ENCODE measurements around the gene CDH24.
A peak's percentile ranks its signal among the peaks of the same experiment; 100 is the strongest.

The CDH24 gene

DNA sequence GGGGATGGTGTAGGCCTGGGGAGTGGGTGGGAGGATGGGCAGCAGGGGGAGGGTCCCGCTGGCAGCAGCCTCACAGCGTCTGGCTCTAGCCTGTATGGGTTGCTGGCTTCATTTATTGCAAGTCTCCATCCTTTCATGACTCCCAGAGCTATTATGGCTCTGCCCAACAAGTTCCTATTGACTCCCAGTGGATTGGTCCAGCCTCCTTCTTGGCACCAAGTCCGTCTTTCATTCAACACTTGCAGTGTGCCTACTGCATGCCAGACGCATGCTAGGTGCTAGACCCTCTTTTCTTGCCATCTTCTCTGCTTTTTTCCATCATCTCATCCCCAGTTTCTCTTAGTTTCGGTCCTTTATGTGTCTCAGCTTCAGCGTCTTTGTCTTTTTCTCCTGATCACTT lies 14.2 kb downstream of the CDH24 start:
- no peak for DNase-seq (ENCODE audit: low read depth)

GRCh38 chr14:23042162-23042965 lies 15.0 kb downstream of the CDH24 start, which contains the start of gene PSMB11:
Gene PSMB11 (plus strand): TSS chr14:23042212. CDS start chr14:23042226, 14 bp downstream.
- DNase-seq (ENCODE audit: low read depth), result no peak

DNA sequence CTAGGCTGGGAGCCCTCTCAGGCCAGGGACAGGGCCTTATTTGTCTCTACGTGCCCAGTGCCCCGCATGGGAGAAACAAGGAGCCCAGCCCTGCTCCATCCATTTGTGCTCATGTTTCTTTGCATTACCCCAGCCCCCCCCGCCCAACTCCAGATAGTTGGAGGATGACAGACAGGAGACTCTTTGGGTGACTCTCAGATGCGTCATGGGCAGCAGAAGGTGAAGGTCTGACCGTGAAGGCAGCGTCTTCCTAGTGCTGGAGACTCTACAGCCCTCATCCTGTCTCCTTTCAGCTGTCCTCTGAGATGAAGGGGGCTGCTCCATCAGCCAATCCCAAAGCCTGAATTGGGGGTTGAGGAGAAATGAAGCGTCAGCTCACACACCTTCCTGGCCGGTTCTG lies 15.6 kb downstream of the CDH24 start:
- DNase-seq (ENCODE audit: low read depth), result peak; percentile 72

- no peak for DNase-seq (ENCODE audit: low read depth)
Measured at GRCh38 chr14:23040100-23040499, 17.2 kb downstream of the CDH24 start.

DNA sequence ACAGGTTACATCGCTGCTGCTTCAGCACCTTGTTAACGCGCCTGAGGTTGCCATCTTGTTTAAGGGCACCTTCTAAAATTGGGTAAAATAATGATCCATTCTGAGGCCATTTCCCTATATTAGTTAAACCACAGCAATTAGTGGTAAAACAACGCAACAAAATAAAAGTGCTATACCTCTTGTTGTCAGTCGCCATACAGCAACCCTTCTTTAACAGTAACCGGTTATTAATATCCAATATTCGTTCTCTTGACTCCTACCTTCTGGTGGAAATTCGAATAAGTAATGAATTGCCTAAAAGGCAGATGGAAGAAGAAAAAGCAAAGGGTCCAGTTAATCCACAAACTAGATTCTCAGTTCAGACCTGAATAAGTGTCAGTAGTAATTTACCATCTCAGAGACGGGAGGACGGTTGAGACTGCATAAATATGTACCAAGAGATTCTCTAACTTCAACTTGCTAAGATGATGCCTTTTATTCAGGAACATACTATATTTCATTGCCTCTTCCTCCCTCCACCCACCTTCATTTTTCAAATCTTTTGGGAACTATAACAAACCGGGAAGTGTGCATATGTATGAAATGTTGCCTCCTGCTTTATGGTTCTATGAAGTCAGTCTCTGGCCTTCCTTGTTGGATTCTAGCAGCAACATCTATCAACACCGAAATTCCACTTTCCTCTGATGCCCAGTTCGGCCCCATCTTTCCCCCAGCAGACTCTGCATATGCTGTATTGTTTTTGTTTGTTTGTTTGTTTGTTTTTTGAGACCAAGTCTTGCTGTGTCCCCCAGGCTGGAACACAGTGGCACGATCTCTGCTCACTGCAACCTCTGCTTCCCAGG lies 21.8 kb downstream of the CDH24 start:
- DNase-seq (ENCODE audit: low read depth), result no peak

DNA sequence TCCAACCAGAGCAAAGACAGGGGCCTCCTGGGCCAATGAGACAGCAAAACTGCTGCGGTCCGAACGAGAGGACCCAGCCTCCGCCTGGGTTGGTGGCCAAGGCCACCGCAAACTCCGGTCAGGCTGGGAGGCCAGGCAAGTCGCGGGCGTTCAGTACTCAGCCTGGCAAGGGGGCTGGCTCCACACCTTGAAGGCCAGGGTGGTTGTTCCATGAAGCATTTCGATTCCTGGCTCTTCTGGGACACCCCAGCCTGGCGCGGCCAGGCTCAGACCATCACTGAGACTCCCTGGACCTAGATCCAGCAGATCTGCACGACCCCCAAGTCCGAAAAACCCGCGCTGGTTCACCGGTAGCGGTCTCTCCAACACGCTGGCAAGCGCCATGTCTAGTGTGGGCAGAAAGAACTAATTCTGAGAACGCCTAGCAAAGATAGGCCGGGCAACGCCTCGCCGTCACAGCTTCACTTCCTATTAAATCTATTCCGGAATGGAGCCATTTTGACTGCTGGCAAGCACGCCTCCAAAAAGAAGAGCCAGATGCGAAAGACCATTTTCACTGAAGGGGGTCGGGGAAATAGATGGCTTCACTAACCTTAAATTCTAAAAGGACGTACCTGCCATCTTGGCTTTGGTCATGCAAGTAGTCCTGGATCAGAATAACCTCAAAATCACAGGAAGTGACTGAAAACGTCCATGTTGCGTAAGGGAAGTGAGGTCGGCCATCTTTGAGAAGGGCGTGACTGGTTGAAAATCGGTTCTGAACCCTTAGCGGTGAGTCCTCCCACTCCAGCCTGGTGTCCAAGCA lies 22.6 kb downstream of the CDH24 start, which contains the start of gene PSMB5:
PSMB5 (minus strand) TSS at position 403 of the 805 bp plus-strand sequence; CDS start at position 384, 19 bp downstream.
- peak; percentile 95 for DNase-seq (ENCODE audit: low read depth)

DNA sequence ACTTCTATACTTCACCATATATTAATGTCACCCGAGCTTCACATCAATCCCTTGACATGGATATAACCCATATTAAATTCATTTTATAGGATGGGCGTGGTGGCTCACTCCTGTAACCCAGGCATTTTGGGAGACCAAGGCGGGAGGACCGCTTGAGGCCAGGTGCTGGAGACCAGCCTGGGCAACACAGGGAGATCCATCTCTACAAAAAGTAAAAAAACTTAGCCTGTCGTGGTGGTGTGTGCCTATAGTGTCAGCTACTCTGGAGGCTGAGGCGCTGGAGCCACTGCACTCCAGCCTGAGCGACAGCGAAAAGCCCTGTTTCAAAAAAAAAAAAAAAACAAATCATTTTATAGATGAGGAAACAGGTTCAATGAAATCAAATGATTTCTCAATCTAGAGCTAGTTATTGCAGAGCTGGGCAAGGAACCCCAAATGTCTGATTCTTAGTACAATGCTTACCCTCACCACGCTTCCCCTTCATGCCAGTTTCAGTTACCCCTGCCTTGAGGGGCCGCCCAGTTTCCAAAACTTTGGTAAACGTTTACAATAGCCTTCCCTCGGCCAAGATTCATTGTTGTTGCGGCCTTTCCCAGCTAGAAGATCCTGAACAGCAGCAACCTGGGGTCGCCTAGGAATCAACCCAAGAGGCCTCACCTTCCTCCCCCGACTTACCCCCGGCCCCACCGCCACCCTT lies 23.4 kb downstream of the CDH24 start:
- DNase-seq (ENCODE audit: low read depth), result no peak

- no peak for DNase-seq (ENCODE audit: low read depth)
Measured at GRCh38 chr14:23033251-23033727, 24.0 kb downstream of the CDH24 start.

- no peak for DNase-seq (ENCODE audit: low read depth)
Measured at GRCh38 chr14:23030936-23031335, 26.4 kb downstream of the CDH24 start.

DNA sequence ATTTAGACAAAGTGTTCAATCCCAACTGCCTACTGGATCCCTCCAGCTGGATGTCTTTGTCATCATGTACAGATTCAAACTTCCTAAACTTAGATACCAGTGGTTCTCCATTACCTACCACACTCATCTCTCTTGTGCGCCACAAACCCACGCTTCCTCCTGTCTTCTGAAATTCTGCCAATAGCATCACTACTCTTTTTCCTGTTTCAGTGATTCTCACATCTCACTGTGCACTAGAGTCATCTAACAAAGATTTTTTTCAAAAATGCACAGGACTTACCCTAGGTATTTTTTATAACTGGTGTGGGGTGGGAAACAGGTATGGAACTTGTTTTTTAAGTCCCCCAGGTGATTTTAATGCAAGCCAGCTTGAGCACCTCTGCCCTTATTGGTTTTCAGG lies 28.5 kb downstream of the CDH24 start:
- no peak for DNase-seq (ENCODE audit: low read depth)

GRCh38 chr14:23025151-23025814 lies 32.0 kb downstream of the CDH24 start:
- peak; percentile 45 for DNase-seq (ENCODE audit: low read depth)

- DNase-seq (ENCODE audit: low read depth), result no peak
Measured at GRCh38 chr14:23024612-23025075, 32.7 kb downstream of the CDH24 start.

DNA sequence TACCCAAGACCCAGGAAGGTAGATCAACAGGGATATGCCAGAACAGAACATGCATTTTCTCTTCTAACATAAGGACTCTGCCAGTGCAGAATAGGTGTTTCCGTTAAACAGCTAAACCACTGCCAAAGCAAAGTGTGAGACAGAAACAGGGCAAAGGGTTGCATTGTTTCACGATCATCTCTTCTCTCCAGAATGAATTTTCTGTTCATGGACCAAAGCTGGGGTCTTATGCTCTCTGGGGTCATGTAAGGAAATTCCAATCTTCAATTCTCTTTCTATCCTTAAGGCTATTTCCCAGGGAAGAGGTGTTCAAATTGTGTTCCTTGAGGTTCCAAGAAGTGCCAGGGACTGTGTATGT lies 33.5 kb downstream of the CDH24 start:
- DNase-seq (ENCODE audit: low read depth), result no peak

DNA sequence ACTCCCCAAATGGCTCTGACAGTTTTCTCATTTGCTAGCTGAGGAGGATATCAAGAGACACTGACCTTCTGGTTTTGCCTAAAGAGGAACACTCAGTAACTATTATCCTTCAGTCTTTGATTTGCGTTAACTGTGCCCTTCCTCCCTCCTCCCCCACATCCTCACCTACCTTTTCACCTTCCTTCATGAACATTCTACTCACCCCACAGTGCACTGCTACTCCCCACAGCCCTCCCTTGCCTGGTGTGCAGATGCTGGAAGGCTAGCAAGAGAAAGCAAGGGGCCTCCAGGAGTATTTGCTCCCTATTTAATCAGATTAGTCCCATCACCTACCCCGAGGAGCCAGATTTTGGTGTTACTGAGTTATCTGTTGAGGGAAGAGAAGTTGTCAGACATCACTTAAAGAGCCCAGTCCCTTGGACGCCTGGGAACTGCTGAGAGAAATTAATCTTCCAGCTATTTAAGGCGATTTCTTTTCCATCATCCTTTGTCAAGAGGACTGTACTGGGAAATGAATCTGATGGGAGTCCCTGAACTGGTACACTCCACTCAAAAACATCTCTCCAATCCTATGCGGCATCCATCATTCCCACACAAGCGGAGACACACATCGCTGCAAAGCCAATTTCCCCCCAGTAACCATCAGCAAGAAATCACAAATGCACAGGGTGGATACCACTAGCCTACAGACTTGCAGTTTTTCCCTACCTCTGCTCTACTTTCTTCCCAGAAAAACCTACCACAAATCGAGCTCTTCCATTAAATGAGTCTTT lies 34.1 kb downstream of the CDH24 start:
- DNase-seq (ENCODE audit: low read depth), result no peak

DNA sequence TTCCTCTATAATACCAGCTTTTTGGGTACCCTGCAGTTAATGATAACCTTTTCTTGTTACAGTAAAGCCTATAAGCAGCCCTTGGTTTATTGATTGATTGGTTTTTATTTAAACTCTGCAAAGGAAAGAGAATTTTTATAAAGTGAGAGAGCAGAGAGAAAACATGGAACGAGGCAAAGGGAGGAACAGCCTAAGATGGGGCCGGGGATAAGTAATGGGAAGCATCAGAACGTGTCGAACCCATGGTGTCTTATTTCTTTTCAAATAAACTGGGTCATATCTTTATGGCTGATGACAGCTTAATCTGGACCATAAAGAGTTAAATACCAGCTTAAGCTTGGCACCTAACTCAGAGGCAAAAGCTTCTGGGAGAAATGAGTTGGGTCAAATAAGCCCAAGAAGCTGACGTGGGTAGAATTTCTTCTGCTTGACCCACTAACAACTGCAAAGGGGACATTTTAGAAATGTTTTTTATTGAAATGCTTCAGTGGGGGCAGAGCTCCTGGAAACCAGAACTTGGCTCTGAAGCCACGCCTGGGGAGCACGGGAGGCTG lies 35.4 kb downstream of the CDH24 start:
- DNase-seq (ENCODE audit: low read depth), result no peak

DNA sequence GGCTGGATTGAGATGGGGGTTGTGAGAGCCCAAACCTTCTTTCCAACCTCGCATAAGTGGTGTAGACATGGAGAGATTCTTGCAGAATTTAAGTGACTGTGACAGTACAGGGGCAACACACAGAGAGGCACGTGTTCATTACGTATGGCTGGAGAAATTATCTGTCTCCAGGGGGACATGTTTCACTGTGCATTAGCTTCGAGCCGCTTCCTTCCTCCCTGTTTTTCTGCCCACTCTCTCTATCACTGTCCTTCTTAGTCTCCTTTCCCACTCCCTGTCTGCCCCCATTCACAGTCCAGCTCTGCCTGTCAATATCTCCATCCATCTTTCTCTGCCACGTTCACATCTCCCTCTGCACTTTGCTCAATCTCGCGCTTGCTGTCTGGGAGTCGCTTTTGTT lies 35.9 kb downstream of the CDH24 start:
- no peak for DNase-seq (ENCODE audit: low read depth)

DNA sequence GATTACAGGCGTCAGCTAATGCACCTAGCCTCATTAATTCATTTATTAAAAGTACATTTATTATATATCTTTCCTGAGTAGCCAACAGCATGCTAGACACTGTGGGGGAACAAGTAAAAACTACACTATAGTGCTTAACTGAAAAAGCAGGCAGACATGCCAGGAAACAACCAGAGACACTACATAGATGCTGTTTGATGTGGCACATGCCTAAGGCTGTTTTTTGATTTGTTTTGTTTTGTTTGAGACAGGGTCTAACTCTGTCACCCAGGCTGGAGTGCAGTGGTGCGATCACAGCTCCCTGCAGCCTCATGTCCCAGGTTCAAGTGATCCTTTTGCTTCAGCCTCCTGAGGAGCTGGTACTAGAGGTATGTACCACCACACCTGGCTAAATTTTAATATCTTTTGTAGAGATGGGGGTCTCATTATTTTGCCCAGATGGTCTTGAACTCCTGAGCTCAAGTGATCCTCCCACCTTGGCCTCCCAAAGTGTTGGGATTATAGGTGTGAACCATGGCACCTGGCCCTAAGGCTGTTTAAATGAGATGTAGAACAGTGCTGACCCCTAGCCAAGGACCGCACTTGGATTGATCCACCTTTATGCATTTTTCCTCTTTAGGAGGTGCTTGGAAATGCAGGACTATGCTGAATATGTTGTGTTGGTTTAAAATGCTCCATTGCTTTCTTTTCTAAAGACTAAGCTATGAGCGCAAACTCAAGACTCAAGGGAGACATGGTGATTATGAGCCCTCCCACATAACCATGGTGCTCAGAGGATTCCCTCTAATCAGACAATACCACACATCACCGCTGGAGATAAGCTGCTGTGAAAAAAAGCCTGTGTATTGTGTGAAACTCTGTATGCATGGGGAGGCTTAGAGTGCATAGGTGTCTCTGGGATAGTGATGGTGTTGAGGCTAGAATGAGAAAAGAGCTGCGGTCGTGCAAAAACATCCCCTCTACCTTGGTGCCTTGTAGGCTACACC lies 36.9 kb downstream of the CDH24 start:
- DNase-seq (ENCODE audit: low read depth), result no peak

- no peak for DNase-seq (ENCODE audit: low read depth)
Measured at GRCh38 chr14:23018107-23018506, 39.2 kb downstream of the CDH24 start.
